Muscle layer of colon (tissue), 2 donors: ENCODE measurements around the gene ALOX15.
"Not testable (repeated sequence)": the region's sequence is repeated elsewhere in the genome, so short reads cannot be mapped to it uniquely, and the experiment has no call there.

Experiments
- H3K27ac ChIP-seq: one replicate; pipeline ENCODE4 v1.7.0; 2013; ENCODE audit warnings: low read depth, mild to moderate bottlenecking, low read length, moderate library complexity
- H3K27me3 ChIP-seq, 2 donors: one replicate each; pipeline ENCODE4 v1.7.0; 2013; ENCODE audit warnings: low read length in 2 of 2, mild to moderate bottlenecking in 2 of 2; ENCODE audit not compliant: insufficient read depth in 2 of 2, control insufficient read depth in 1 of 2
- H3K36me3 ChIP-seq: one replicate; pipeline ENCODE4 v1.7.0; 2013; ENCODE audit warnings: mild to moderate bottlenecking, low read length; ENCODE audit not compliant: insufficient read depth
- H3K4me1 ChIP-seq: one replicate; pipeline ENCODE4 v1.7.0; 2013; ENCODE audit warnings: mild to moderate bottlenecking, low read length; ENCODE audit not compliant: insufficient read depth
- H3K4me3 ChIP-seq, 2 donors: one replicate each; pipeline ENCODE4 v1.7.0; 2013; ENCODE audit warnings: low read length in 2 of 2, low read depth in 1 of 2, mild to moderate bottlenecking in 1 of 2, moderate library complexity in 1 of 2
- H3K9ac ChIP-seq: one replicate; pipeline ENCODE4 v1.7.0; 2013; ENCODE audit warnings: low read length
- H3K9me3 ChIP-seq: one replicate; pipeline ENCODE4 v1.7.0; 2013; ENCODE audit warnings: mild to moderate bottlenecking, low read length
- donor health status: abdominal sarcoma.
- donor health status: Adenocarcinoma of cecum.

Gene ALOX15

GRCh38 chr17:4590042-4590441 lies 51.4 kb downstream of the ALOX15 start:
- not testable (repeated sequence) for H3K36me3 ChIP-seq, H3K27me3 ChIP-seq, H3K4me1 ChIP-seq, H3K4me3 ChIP-seq, H3K27ac ChIP-seq, H3K9ac ChIP-seq, H3K9me3 ChIP-seq

GRCh38 chr17:4588898-4589625 lies 52.4 kb downstream of the ALOX15 start:
- peaks cover 8 to 17% of the 10 kb centered on the region in 2 donors for H3K27me3 ChIP-seq
- H3K9me3 ChIP-seq, result no peaks in the 10 kb centered on the region
- no peak overlapping the region for H3K9ac ChIP-seq
- H3K4me1 ChIP-seq, result no peaks in the 10 kb centered on the region
- no peak overlapping the region for H3K27ac ChIP-seq
- no peak overlapping the region for H3K4me3 ChIP-seq
- no peaks in the 10 kb centered on the region for H3K36me3 ChIP-seq

- Histone ChIP-seq H3K9me3 (no peaks in the 10 kb centered on the region), H3K4me3 (no peak overlapping the region), H3K36me3 (no peaks in the 10 kb centered on the region), H3K27ac (no peak overlapping the region), H3K27me3 (peaks cover 11 to 24% of the 10 kb centered on the region in 2 donors), H3K4me1 (no peaks in the 10 kb centered on the region), H3K9ac (no peak overlapping the region)
Observed at GRCh38 chr17:4588391-4588790, 53.1 kb downstream of the ALOX15 start.

- Histone ChIP-seq H3K4me3 (no peak overlapping the region), H3K9ac (no peak overlapping the region), H3K9me3 (no peaks in the 10 kb centered on the region), H3K27me3 (peaks cover 11 to 28% of the 10 kb centered on the region in 2 donors), H3K36me3 (no peaks in the 10 kb centered on the region), H3K27ac (no peak overlapping the region), H3K4me1 (no peaks in the 10 kb centered on the region)
Observed at GRCh38 chr17:4587803-4588202, 53.7 kb downstream of the ALOX15 start.

- no peak overlapping the region for H3K9ac ChIP-seq
- no peak overlapping the region for H3K27ac ChIP-seq
- H3K27me3 ChIP-seq, result peaks cover 11 to 28% of the 10 kb centered on the region in 2 donors
- H3K36me3 ChIP-seq, result no peaks in the 10 kb centered on the region
- H3K4me1 ChIP-seq, result no peaks in the 10 kb centered on the region
- H3K4me3 ChIP-seq, result no peak overlapping the region
- H3K9me3 ChIP-seq, result no peaks in the 10 kb centered on the region
Observed at GRCh38 chr17:4587195-4587594, 54.3 kb downstream of the ALOX15 start.

- Histone ChIP-seq H3K9me3 (no peaks in the 10 kb centered on the region), H3K9ac (no peak overlapping the region), H3K36me3 (no peaks in the 10 kb centered on the region), H3K27ac (no peak overlapping the region), H3K27me3 (peaks cover 11 to 28% of the 10 kb centered on the region in 2 donors), H3K4me3 (no peak overlapping the region), H3K4me1 (no peaks in the 10 kb centered on the region)
Observed at GRCh38 chr17:4586043-4586442, 55.4 kb downstream of the ALOX15 start.

- Histone ChIP-seq H3K4me1 (no peaks in the 10 kb centered on the region), H3K27ac (no peak overlapping the region), H3K9me3 (no peaks in the 10 kb centered on the region), H3K9ac (no peak overlapping the region), H3K36me3 (no peaks in the 10 kb centered on the region), H3K4me3 (no peak overlapping the region), H3K27me3 (peaks cover 11 to 28% of the 10 kb centered on the region in 2 donors)
Observed at GRCh38 chr17:4585638-4585994, 55.9 kb downstream of the ALOX15 start.

- Histone ChIP-seq H3K4me1 (no peaks in the 10 kb centered on the region), H3K36me3 (no peaks in the 10 kb centered on the region), H3K27me3 (peaks cover 11 to 28% of the 10 kb centered on the region in 2 donors), H3K9ac (no peak overlapping the region), H3K9me3 (no peaks in the 10 kb centered on the region), H3K4me3 (peak overlapping the region in 1 of 2 donors; percentile 38), H3K27ac (no peak overlapping the region)
Observed at GRCh38 chr17:4584917-4585637, 56.4 kb downstream of the ALOX15 start.

GRCh38 chr17:4584101-4584916 lies 57.2 kb downstream of the ALOX15 start, which contains the start of gene SMTNL2:
TSS of gene SMTNL2 (plus strand) at chr17:4584529. CDS start at chr17:4584606, 77 bp downstream.
- peaks cover 11 to 28% of the 10 kb centered on the region in 2 donors for H3K27me3 ChIP-seq
- peak within 1 kb of the TSS; percentile 19 to 38 for H3K4me3 ChIP-seq
- no peaks in the 10 kb centered on the region for H3K9me3 ChIP-seq
- no peaks in the 10 kb centered on the region for H3K36me3 ChIP-seq
- H3K4me1 ChIP-seq, result no peaks in the 10 kb centered on the region
- no peak within 1 kb of the TSS for H3K9ac ChIP-seq
- no peak within 1 kb of the TSS for H3K27ac ChIP-seq

GRCh38 chr17:4583782-4584100 lies 57.7 kb downstream of the ALOX15 start:
- no peaks in the 10 kb centered on the region for H3K4me1 ChIP-seq
- peak overlapping the region; percentile 19 to 38 for H3K4me3 ChIP-seq
- H3K36me3 ChIP-seq, result no peaks in the 10 kb centered on the region
- H3K9ac ChIP-seq, result no peak overlapping the region
- H3K27me3 ChIP-seq, result peaks cover 11 to 28% of the 10 kb centered on the region in 2 donors
- no peak overlapping the region for H3K27ac ChIP-seq
- no peaks in the 10 kb centered on the region for H3K9me3 ChIP-seq

GRCh38 chr17:4583206-4583605 lies 58.3 kb downstream of the ALOX15 start:
- Histone ChIP-seq H3K4me3 (no peak overlapping the region), H3K4me1 (no peaks in the 10 kb centered on the region), H3K27ac (no peak overlapping the region), H3K36me3 (no peaks in the 10 kb centered on the region), H3K27me3 (peaks cover 11 to 28% of the 10 kb centered on the region in 2 donors), H3K9me3 (no peaks in the 10 kb centered on the region), H3K9ac (no peak overlapping the region)
